Testis (tissue), 3 donors: Measurements from ENCODE around the gene RGS17. TPM values are rescaled to one million over a fixed set of nuclear protein-coding genes. Genes with fewer than 3 reads are reported as not detected.

ENCODE experiments used
- DNase-seq: peaks from one replicate; pipeline ENCODE4 v3.0.0-alpha.2; 2019
- H3K27ac ChIP-seq, 2 donors: fragments of 200-600 bp; sonication (generic); one replicate each; pipeline ENCODE4 v1.5.1; 2019
- H3K27me3 ChIP-seq: fragments of 200-600 bp; sonication (generic); one replicate; pipeline ENCODE4 v1.5.1; 2019
- H3K36me3 ChIP-seq: fragments of 200-600 bp; sonication (generic); one replicate; pipeline ENCODE4 v1.5.1; 2017; ENCODE audit warnings: low read depth; ENCODE audit errors: missing control alignments
- H3K4me1 ChIP-seq: fragments of 200-600 bp; sonication (generic); one replicate; pipeline ENCODE4 v1.5.1; 2019
- H3K4me3 ChIP-seq, 2 donors: fragments of 200-600 bp; sonication (generic); one replicate each; pipeline ENCODE4 v1.5.1; 2017 to 2019
- H3K9me3 ChIP-seq: fragments of 200-600 bp; sonication (generic); one replicate; pipeline ENCODE4 v1.5.1; 2017
- CTCF ChIP-seq, 3 experiments: fragments of 450-650 bp in 2 of 3; fragments of 200-600 bp in 1 of 3; sonication (generic) in 1 of 3; IDR thresholded peaks; one replicate each; pipeline ENCODE4 v1.5.1; 2016 to 2019; ENCODE audit warnings: antibody characterized with exemption in 3 of 3, mild to moderate bottlenecking in 2 of 3, moderate library complexity in 1 of 3
- POLR2A ChIP-seq: fragments of 450-650 bp; IDR thresholded peaks from one replicate; pipeline ENCODE4 v1.6.1; 2017; ENCODE audit warnings: antibody characterized with exemption, mild to moderate bottlenecking, moderate library complexity
- WGBS, 2 donors: methylation state at CpG; one replicate each; pipeline ENCODE4 v1.1.5; 2018; 5-methylcytosine and 5-hydroxymethylcytosine counted together
- intact Hi-C: fragments of 100-400 bp; cut with DNase I; formaldehyde crosslinking; loops from one replicate; pipeline ENCODE4 v1.15.1; 2023; ENCODE audit warnings: low total_unique reads
- polyA plus RNA-seq: library from polyadenylated mRNA; stranded (reverse); fragments of 350-450 nt; fragmentation: Illumina TruSeq; extraction: RNeasy Lipid Tissue Mini Kit (QIAGEN cat#74804); gene quantifications from one replicate; pipeline ENCODE4 v1.2.3, GENCODE V29; 2014; ENCODE audit warnings: low read depth, low replicate concordance; ENCODE audit not compliant: insufficient read depth
- total RNA-seq, 2 donors: library from RNA; depleted of rRNA; stranded (reverse); fragments of >200 nt; gene quantifications; one replicate each; pipeline ENCODE4 v1.2.3, GENCODE V29; 2016

Gene RGS17
- total and polyA plus RNA-seq, 3 donors from 2014 or later, result 0.65 to 4.5 (median 3.1) TPM

GRCh38 chr6:152984513-152984872 lies 146.6 kb downstream of the RGS17 start:
- 4 to 5% methylated on average over 7 of the region's 7 CpGs for WGBS, 2 donors
- TF ChIP-seq CTCF (IDR thresholded peaks at IDR 0.05) (no peak), POLR2A (no peak)
- intact Hi-C loops, result no loop called here
- Histone ChIP-seq H3K4me1 (peaks cover 18% of the 10 kb centered on the region), H3K27me3 (no peaks in the 10 kb centered on the region), H3K9me3 (no peaks in the 10 kb centered on the region), H3K27ac (peak overlapping the region; percentile 92 to 93), H3K36me3 (no peaks in the 10 kb centered on the region), H3K4me3 (peak overlapping the region; percentile 77 to 91)
- no peak for DNase-seq

GRCh38 chr6:152983637-152984512 lies 147.2 kb downstream of the RGS17 start:
- H3K4me1 ChIP-seq, result peaks cover 18% of the 10 kb centered on the region
- WGBS, 2 donors, result 0 to 1% methylated on average over 36 to 38 of the region's 38 CpGs
- H3K4me3 ChIP-seq, result peak overlapping the region; percentile 77 to 91
- TF ChIP-seq CTCF (IDR thresholded peaks at IDR 0.05) (peak in 1 of 3 experiments; percentile 6), POLR2A (no peak)
- peak overlapping the region; percentile 92 to 93 for H3K27ac ChIP-seq
- H3K9me3 ChIP-seq, result no peaks in the 10 kb centered on the region
- intact Hi-C loops, result no loop called here
- peak; percentile 87 for DNase-seq
- H3K27me3 ChIP-seq, result no peaks in the 10 kb centered on the region
- H3K36me3 ChIP-seq, result no peaks in the 10 kb centered on the region

GRCh38 chr6:152982904-152983636 lies 148.0 kb downstream of the RGS17 start, which contains the start of gene FBXO5:
Gene FBXO5 (minus strand): TSS chr6:152983041. CDS start chr6:152982959, 82 bp downstream.
- Histone ChIP-seq H3K27me3 (no peaks in the 10 kb centered on the region), H3K4me1 (peaks cover 18% of the 10 kb centered on the region), H3K27ac (peak within 1 kb of the TSS; percentile 92 to 93), H3K36me3 (no peaks in the 10 kb centered on the region), H3K4me3 (peak within 1 kb of the TSS; percentile 77 to 91), H3K9me3 (no peaks in the 10 kb centered on the region)
- 0 to 1% methylated on average over 43 to 65 of the region's 66 CpGs for WGBS, 2 donors
- intact Hi-C loops, result no loop called here
- peak; percentile 98 for DNase-seq
- TF ChIP-seq CTCF (IDR thresholded peaks at IDR 0.05), result no peak
- TF ChIP-seq POLR2A, result no peak

- intact Hi-C loops, result no loop called here
Measured at GRCh38 chr6:152981989-152982903, 148.8 kb downstream of the RGS17 start.

More at GRCh38 chr6:152981989-152982903, 148.8 kb downstream of the RGS17 start:
- Histone ChIP-seq H3K36me3 (no peaks in the 10 kb centered on the region), H3K4me1 (peaks cover 18% of the 10 kb centered on the region), H3K27ac (no peak overlapping the region), H3K4me3 (peak overlapping the region; percentile 77 to 91), H3K9me3 (no peaks in the 10 kb centered on the region), H3K27me3 (no peaks in the 10 kb centered on the region)
- no peak for DNase-seq
- WGBS, 2 donors, result 7% methylated on average over 46 to 55 of the region's 71 CpGs
- TF ChIP-seq CTCF (IDR thresholded peaks at IDR 0.05) (no peak), POLR2A (no peak)
